ENCODE measurements around the gene GRAMD2B.

GRAMD2B gene

DNA sequence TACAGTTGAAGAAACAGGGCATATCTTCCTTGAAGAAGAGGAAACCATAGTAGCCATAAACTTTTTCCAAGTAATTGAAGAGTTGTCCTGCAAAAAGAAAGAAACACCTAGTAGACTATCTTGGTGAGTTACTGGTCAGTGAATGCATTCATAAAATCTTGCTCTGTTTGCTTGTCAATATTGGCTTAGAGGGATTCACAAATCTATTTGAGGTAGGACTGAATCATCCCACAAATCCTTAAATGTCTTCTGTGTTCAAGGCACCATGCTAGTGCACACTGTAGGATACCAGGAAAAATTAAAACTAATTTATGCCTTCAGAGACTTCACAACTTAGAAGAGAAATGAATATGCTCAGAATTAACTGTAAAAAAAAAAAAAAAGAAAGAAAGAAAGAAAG, 57.6 kb downstream of the GRAMD2B start:
- no peak for DNase-seq (ENCODE audit: low spot score)

DNA sequence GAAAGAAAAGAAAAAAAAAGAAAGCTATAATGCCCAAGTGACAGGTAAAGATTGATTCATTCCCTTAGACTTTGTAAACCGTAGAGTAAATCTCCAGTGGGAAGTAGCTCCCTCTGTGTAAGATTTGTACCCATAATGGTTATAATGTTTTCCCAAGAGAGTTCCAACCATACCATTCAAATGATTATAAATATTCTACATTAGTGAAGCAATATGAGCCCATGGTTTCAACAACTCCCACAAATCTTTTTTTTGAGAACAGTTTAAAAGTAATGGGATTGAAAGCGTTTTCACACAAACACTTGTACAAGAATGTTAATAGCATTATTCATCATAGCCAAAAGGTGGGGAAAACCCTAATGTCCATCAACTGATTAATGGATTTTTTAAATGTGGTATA, 58.0 kb downstream of the GRAMD2B start:
- DNase-seq (ENCODE audit: low spot score) = no peak

DNA sequence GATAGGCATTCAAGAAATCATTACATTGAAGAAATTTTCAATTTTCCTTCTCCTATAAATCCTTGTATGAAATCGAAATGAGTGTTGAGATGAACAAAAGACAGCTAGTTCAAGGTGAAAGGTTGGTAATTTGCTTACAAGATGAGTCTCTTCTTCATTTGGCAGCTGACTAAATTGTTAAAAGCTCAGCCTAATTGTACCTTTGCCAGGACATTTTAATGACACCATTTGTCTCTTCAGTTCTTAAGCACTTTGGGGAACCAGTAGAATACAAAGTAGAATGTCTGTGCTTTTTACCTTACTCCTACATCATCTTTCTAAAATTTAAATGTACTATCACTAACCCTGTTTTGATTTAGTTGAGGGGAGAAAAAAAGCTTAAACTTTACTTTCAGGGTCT, 59.4 kb downstream of the GRAMD2B start:
- DNase-seq (ENCODE audit: low spot score) = no peak

DNA sequence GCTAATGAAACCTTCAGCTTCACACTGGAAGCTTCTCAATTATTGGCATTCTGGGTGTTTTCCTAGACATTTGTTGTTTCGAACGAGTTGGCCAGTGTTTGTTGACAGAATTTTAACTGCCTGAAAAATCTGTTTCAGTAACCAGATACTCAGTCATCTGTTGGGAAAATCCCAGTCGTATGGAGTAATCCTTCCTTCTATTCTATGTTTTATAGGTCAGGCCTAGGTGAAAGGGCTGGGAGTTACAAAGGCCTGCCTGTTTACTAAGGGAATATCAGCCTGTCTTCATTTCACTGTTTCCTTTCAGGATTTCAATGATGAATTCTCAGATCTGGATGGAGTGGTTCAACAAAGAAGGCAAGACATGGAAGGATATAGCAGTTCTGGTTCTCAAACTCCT, 59.9 kb downstream of the GRAMD2B start:
- DNase-seq (ENCODE audit: low spot score) = no peak

DNA sequence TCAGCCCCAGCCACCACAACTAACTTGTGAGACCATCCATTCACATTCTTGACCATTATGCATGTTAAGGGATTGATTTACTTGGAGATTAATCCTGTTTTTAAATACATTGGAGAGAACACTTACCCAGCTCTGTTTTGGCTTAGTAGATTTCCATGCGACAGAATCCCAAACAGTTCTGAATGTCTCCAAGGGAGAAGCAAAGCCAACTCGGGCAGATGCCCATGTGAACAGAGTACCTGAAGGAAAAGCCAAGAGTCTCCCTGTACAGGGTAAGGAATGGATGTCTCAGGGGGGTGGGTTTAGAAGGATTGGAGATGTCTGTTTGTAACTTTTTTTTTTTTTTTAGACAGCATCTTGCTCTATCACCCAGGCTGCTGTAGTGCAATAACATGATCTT, 61.0 kb downstream of the GRAMD2B start:
- no peak for DNase-seq (ENCODE audit: low spot score)

DNA sequence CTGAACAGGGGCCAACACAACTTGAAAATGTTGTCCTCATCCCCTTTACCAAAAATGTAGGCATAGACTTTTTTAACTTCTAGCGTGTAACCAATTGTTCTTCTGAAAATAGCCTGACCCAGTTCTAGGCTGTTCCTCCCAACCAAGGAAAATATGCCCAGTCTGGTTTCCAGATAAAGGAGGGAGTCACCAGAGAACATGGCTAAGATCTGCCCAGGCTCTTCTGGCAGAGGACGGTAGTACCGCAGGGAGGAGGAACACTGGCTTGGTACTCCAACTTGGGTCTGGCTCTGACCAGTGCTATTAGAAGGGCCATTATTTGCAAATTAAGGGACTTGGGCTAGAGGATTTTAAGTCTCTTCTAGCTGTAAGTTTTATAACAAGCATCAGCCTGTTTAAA, 63.1 kb downstream of the GRAMD2B start:
- no peak for DNase-seq (ENCODE audit: low spot score)

DNA sequence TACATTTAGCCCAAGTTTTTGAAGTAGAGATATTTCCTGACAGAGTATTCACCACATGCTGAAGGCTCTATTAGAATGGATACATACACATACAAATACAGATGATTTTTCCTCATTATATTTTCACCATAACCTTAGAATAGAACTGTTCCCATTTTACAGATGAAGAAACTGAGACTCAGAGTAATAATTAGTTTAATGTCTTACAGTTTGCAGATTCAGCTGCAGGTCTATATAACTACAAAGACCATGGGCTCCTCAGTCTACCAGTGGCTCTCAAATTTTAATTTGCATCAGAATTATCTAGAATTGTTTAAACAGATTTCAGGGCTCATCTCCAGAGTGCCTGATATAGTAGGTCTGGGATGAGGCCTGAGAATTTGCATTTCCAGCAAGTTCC, 64.4 kb downstream of the GRAMD2B start:
- DNase-seq (ENCODE audit: low spot score) = no peak

DNA sequence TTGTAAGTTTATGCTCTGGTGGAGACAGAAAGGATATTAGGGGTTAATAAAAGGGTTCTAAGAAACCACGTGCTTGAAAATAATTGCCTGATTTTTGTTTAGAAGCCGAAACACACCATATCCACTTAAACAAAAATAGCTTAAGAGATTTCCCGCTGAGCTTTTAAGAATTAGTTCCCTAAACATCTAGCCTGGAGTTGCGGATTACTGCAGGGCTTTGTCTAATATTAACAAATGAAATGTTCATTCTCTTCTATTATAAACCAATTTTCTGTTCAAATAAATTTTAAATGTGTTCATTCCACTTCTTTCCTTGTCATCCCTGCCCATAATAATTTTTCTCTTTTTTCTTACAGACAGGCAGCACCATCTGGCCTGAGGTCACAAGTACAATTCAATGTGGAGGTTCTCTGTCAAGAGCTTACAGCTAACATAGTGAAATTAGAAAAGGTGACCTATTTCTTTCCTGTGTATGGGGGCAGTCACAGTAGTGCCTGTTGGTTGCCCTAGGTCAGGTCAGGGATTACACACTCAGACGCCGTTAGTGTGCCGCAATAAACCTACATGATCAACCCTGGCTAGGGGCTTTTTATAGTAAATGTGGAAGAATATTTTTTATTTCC, 65.3 kb downstream of the GRAMD2B start:
- DNase-seq (ENCODE audit: low spot score) = no peak

DNA sequence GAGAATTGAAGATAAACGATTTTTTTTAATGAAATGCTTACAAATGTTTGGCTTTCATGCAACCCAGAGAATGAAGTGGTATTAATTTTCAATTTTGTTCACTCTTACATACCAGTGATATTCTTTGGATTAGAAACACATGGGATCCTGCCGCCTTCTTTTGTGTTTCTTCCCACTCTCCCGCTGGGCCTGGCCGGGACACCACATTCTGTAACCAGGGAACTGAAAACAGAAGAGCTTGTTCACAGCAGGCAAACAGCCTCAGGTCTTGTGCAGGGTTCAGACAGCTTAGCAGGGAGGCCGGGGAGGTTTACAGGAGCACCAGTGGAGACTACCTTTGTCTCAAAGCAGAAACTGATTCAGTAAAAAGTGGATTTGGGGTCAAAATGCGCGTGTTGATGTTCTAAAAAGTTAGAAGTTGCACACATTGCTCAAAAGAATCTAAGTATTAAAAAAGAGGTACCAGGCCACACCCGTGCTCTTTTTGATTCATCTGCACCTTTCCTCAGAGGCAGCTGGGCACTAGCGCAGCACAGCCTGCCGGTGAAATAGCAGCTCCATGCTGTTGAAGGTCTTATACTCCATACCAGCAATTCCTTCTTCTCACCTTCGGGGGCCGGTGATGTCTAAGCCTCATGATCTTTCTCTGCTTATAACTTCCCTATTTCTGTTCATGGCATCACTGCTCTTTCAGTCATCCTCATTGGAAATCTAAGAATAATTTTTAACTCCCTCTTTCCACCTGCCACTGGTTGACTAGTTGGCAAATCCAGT, 67.1 kb downstream of the GRAMD2B start:
- no peak for DNase-seq (ENCODE audit: low spot score)

DNA sequence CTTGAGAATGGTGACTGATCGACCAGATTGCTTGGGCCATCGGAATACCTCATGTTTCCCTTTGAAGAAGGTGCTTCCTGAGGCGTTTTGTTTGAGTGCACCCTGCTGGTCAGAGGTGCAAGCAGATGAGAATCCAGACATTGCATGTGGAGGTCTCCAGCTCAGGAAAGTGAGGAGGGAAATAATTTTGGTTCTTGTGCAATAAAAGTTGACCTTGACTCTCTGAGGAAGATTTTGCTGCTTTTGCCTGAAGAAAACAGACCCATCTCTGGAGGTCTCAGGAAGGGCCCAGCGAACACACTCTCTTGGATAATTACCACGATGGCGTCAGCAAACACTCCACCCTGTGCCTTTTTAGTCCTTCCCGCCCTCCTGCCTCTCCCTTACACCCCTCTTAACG, 69.7 kb downstream of the GRAMD2B start:
- no peak for DNase-seq (ENCODE audit: low spot score)

DNA sequence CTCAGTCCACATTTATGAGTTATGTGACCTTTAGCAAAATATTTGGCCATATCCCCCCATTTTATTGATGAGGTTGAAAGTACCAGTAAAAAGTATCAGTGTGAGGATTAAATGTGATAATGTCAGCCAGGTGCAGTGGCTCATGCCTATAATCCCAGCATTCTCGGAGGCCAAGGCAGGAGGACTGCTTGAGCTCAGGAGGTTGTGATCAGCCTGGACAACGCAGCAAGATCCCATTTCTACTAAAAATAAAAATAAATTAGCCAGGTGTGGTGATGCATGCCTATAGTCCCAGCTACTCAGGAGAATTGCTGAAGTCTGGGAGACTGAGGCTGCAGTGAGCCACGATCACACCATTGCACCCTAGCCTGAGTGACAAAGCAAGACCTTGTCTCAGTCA, 71.2 kb downstream of the GRAMD2B start:
- DNase-seq (ENCODE audit: low spot score) = no peak

DNA sequence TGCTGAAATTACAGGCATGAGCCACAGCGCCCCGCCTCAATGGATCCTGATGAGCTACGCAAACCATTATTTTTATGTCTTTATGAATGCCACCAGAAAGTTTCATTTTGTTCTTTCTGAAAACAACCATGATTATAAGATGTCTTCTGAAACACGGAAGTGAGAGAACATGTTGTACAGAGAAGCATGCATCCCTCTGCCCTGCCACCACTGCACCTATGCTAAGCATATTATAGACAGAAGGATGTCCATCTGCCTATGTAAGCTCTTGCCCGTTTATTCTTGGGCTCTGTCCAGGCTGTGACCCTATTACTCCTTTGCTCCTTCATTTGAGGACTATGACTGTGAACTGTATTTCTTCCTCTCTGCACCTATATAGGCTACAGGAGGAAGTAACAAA, 74.3 kb downstream of the GRAMD2B start:
- no peak for DNase-seq (ENCODE audit: low spot score)

DNA sequence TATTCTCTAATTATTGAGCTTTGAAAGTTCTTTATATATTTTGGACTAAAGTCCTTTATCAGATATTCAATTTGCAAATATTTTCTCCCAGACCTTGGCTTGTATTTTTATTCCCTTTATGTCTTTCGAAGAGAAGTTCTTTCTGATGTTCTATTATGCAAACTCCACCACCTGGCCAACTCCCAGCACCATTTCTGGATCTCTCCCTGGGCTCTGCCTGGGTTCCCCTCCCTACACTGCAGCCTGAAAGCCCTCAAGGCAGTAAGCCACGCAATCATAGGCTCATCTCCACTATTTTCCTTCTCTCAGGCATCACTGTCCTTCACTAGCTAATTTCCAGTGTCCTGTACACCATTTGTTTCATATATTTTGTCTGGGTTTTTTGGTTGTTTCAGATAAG, 76.1 kb downstream of the GRAMD2B start:
- DNase-seq (ENCODE audit: low spot score) = no peak

DNA sequence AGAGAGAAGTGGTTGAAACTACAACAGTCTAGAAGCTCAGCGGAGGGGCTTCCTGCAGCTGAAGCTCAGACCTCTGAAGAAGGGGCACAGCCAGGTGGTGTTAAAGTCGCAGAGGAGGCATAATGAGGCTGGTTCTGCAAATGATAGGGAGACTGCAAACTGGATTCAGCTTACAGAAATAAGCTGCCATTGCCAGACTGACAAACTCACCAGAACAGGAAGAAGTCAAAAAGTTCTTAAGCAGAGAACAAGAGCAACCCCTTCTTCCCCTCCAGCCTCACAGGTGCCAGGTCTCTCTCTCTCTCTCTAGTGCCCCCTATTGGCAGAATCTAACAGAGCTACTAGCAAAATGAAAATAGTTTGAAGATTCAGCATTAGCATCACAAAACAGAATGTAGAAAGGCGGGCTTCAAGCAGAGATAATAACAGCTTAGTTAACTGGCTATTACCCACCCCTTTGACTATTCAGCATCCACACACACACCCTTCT, 76.7 kb downstream of the GRAMD2B start:
- peak; percentile 59 for DNase-seq (ENCODE audit: low spot score)

DNA sequence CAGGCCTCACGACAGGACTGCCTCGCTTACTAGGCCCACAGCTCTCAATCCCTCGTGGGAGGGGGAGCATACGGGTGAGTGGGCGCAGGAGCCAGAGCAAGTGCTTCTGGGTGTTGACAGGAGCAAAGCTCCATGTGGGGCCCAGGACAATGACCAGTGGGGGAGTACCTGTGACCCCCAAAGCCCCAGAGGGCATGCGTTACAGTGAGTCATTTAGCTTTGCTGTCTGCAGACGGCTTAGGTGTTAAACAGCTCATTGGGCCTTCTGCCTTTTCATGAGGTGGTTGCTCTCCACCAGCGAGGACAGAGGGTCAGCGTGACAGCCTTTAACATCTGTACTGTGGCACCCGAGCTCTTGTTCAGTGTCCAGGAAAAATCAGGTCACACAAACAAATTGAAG, 78.2 kb downstream of the GRAMD2B start:
- no peak for DNase-seq (ENCODE audit: low spot score)

DNA sequence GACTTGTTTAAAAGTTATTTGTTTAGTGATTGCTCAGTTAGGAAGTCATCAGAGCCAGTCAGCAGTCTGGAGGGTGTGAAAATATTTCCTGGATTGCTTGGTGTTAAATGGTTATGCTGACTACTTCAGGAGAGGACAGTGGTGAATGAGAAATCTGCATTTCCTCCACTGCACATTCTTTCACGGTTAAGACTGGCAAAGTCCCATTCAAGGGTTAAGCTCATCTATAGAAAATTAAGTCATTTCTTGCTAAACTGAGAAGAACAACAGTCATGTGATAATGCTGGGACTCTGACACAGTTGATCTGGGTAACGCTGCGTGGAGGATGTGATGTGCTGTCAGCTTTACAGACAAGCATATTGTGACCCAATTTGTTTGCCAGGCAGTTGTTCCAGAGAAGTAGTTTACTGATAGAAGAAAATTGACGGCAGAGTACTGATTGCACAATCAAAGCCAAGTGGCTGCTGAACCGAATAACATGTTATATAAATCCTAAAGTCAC, 80.4 kb downstream of the GRAMD2B start:
- DNase-seq (ENCODE audit: low spot score) = peak; percentile 17

DNA sequence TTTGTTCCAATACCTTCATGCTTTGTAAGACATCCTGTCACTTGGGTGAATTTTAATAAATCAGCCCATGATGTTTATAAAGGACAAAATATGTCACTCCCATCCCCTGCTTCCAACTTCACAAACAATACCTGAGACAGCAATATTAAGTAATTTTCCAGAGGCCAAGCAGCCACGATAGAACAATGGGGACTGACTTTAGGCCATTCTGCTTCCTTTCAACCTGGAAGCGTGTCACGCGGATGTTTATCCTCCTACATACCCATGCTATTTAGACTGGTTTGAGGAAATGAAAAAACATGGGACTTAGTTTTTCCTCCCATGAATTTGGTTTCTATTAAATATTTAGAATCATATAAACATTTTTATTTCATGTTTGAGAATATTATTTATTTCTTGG, 82.9 kb downstream of the GRAMD2B start:
- DNase-seq (ENCODE audit: low spot score) = no peak

DNA sequence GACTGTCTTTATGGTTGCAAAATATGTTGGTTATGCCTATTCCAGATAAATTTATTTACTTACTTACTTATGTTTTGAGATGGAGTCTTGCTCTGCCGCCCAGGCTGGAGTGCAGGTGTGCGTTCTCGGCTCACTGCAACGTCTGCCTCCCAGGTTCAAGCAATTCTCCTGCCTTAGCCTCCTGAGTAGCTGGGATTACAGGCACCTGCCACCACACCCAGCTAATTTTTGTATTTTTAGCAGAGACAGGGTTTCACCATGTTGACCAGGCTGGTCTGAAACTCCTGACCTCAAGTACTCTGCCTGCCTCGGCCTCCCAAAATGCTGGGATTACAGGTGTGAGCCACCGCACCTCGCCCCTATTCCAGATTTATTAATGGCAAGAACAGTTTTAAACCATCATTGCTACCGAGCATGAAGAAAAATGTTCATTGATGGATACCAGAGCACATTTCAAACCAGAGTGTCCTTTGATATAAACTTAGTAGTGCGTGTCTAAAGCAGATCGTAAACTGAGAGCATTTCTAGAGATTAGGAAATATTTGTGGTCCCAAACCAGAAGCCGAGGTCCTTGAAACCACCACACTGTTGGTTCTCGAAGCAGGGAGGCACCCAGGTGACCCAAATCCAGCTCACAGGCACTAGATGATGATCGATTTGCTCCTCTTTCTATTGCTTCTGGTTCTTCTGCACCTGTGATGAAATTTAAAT, 85.2 kb downstream of the GRAMD2B start:
- DNase-seq (ENCODE audit: low spot score) = no peak

DNA sequence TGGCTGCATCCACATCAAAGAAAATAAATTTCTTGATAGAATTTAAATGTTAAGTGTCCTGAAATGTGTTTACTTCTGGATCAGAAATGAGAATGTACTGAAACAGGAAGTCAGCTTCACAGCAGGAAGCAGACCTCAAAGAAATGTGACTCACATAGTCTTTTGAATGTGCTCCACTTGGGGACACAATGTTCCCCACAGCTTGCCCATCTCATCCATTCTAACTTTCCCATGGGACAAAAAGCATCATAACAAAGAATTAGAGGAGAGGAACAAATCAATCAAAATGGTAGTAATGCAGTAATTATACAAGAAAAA, 85.7 kb downstream of the GRAMD2B start:
- DNase-seq (ENCODE audit: low spot score) = peak; percentile 36

DNA sequence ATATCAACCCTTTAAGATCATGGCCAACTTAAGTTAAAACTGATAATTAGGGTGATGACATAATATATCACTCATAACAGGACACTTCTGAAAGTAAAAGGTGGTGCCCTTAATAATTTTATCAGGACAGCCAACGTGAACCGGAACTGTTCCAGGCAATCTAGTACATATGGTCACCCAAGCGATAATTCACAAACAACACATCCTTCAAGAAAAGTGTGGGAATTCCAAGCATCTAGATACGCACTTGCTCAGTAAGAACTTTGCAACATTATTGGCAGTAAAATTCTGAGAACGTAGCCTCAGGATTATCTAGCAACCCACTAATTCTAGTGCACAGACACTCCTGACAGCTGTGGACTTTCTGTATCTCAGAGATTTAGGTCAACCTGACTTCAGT, 86.1 kb downstream of the GRAMD2B start:
- DNase-seq (ENCODE audit: low spot score) = no peak

DNA sequence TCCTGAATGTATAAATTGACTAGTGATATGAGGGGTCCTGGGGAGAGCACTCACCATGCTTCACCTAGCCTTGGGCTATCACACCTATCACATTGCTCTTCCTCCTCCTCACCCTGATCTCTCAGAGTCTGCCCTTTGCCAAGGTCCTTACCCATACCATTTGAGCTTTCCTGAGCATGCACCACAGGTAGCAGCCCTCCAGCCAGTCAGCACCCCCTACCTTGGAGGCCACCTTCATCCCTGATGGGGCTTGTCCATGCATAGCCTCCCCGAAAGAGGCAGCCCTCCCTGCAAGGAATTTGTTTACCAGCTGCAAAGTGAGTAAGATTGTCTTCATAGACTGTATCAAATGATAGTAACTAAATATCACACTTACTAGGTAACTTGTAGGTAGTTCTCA, 88.8 kb downstream of the GRAMD2B start:
- DNase-seq (ENCODE audit: low spot score) = no peak

DNA sequence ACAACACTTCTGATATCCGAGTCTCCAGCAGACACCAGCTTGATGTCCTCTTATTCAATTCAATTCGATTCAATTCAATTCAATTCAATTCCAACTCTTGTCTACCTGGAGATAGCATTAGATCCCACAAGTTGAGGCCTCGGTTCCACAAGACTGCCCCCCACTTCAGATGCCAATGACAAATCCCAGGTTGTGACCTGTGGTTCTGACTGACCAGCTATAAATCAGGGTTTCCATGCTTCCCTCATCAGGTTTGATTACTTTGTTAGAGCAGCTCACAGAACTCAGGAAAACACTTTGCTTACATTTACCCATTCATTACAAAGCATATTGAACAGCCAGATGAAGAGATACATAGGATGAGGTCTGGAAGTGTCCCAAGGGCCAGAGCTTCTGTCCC, 89.2 kb downstream of the GRAMD2B start:
- DNase-seq (ENCODE audit: low spot score) = no peak

DNA sequence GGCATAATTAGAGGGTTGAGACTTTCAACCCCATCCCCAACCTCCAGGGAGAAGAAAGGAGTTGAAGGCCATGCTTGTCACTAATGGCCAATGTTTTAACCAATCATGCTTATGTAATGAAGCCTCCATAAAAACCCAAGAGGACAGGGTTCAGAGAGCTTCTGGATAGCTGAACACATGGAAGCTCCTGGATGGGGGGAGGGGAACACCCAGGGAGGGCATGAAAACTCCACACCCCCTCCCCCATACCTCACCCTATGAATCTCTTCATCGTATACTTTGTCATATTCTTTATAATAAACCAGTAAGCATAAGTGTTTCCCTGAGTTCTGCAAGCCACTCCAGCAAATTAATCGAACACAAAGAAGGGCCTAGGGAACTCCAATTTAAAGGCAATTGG, 90.1 kb downstream of the GRAMD2B start:
- DNase-seq (ENCODE audit: low spot score) = no peak

All from activated CD4-positive, alpha-beta T cell treated with anti-CD3 and anti-CD28 coated beads, Interleukin-2, Interleukin-4, amounts not matched to agents 100 ng/mL and 50 ng/mL, durations not matched to agents 16 hours and 8 hours (primary cell).